Muscle layer of duodenum (tissue), 2 donors: ENCODE measurements around the gene ARL2BP.

Source experiments
- H3K27ac ChIP-seq: one replicate; pipeline ENCODE4 v1.7.0; 2013; ENCODE audit warnings: mild to moderate bottlenecking, low read length
- H3K27me3 ChIP-seq: one replicate; pipeline ENCODE4 v1.7.0; 2013; ENCODE audit warnings: low read depth, mild to moderate bottlenecking, control low read depth, low read length
- H3K36me3 ChIP-seq, 2 donors: one replicate each; pipeline ENCODE4 v1.7.0; 2013; ENCODE audit warnings: low read length in 2 of 2, control low read depth in 1 of 2, mild to moderate bottlenecking in 1 of 2; ENCODE audit not compliant: insufficient read depth in 2 of 2, control insufficient read depth in 1 of 2
- H3K4me1 ChIP-seq, 2 donors: one replicate each; pipeline ENCODE4 v1.7.0; 2013; ENCODE audit warnings: low read length in 2 of 2, mild to moderate bottlenecking in 2 of 2, control low read depth in 1 of 2, moderate library complexity in 1 of 2; ENCODE audit not compliant: insufficient read depth in 2 of 2, control insufficient read depth in 1 of 2
- H3K4me3 ChIP-seq, 2 donors: one replicate each; pipeline ENCODE4 v1.7.0; 2013; ENCODE audit warnings: low read length in 2 of 2, low read depth in 1 of 2, mild to moderate bottlenecking in 1 of 2
- H3K9me3 ChIP-seq, 2 donors: one replicate each; pipeline ENCODE4 v1.7.0; 2013; ENCODE audit warnings: low read length in 2 of 2, control low read depth in 1 of 2, mild to moderate bottlenecking in 1 of 2; ENCODE audit not compliant: control insufficient read depth in 1 of 2
- donor health status: healthy.

The ARL2BP gene

GRCh38 chr16:57256601-57257395 is 11.7 kb downstream of the ARL2BP start:
- Histone ChIP-seq H3K27me3 (no peaks in the 10 kb centered on the region), H3K27ac (no peak overlapping the region), H3K9me3 (no peaks in the 10 kb centered on the region), H3K4me3 (no peak overlapping the region), H3K36me3 (peaks cover 12 to 34% of the 10 kb centered on the region in 2 donors), H3K4me1 (peaks cover 0 to 8% of the 10 kb centered on the region in 2 donors)

GRCh38 chr16:57257455-57258070 is 12.5 kb downstream of the ARL2BP start:
- Histone ChIP-seq H3K36me3 (peaks cover 5 to 26% of the 10 kb centered on the region in 2 donors), H3K4me1 (peaks cover 0 to 8% of the 10 kb centered on the region in 2 donors), H3K27ac (no peak overlapping the region), H3K9me3 (no peaks in the 10 kb centered on the region), H3K4me3 (no peak overlapping the region), H3K27me3 (no peaks in the 10 kb centered on the region)

GRCh38 chr16:57258226-57258909 is 13.3 kb downstream of the ARL2BP start:
- H3K36me3 ChIP-seq: peaks cover 3 to 19% of the 10 kb centered on the region in 2 donors

GRCh38 chr16:57258910-57259475 is 13.9 kb downstream of the ARL2BP start:
- H3K36me3 ChIP-seq: peaks cover 3 to 19% of the 10 kb centered on the region in 2 donors
- no peaks in the 10 kb centered on the region for H3K9me3 ChIP-seq
- H3K27me3 ChIP-seq: no peaks in the 10 kb centered on the region
- no peak overlapping the region for H3K4me3 ChIP-seq
- no peak overlapping the region for H3K27ac ChIP-seq
- H3K4me1 ChIP-seq: peaks cover 0 to 8% of the 10 kb centered on the region in 2 donors

More at GRCh38 chr16:57258226-57258909, 13.3 kb downstream of the ARL2BP start:
- H3K4me1 ChIP-seq: peaks cover 0 to 8% of the 10 kb centered on the region in 2 donors
- no peak overlapping the region for H3K4me3 ChIP-seq
- H3K27me3 ChIP-seq: no peaks in the 10 kb centered on the region
- H3K27ac ChIP-seq: no peak overlapping the region
- H3K9me3 ChIP-seq: no peaks in the 10 kb centered on the region

- Histone ChIP-seq H3K27me3 (no peaks in the 10 kb centered on the region), H3K4me3 (peak overlapping the region in 1 of 2 donors; percentile 19), H3K9me3 (no peaks in the 10 kb centered on the region), H3K4me1 (peaks cover 0 to 8% of the 10 kb centered on the region in 2 donors), H3K36me3 (peaks cover 3 to 12% of the 10 kb centered on the region in 2 donors), H3K27ac (no peak overlapping the region)
Observed at GRCh38 chr16:57260294-57260929, 15.4 kb downstream of the ARL2BP start.

- H3K9me3 ChIP-seq: no peaks in the 10 kb centered on the region
- H3K27ac ChIP-seq: no peak overlapping the region
- H3K36me3 ChIP-seq: peaks cover 0 to 4% of the 10 kb centered on the region in 2 donors
- H3K4me3 ChIP-seq: no peak overlapping the region
- H3K27me3 ChIP-seq: no peaks in the 10 kb centered on the region
- H3K4me1 ChIP-seq: peaks cover 0 to 18% of the 10 kb centered on the region in 2 donors
Observed at GRCh38 chr16:57261806-57262205, 16.7 kb downstream of the ARL2BP start.

- no peak overlapping the region for H3K27ac ChIP-seq
- peaks cover 0 to 21% of the 10 kb centered on the region in 2 donors for H3K4me1 ChIP-seq
- no peaks in the 10 kb centered on the region for H3K27me3 ChIP-seq
- H3K36me3 ChIP-seq: no peaks in the 10 kb centered on the region
- no peak overlapping the region for H3K4me3 ChIP-seq
- H3K9me3 ChIP-seq: no peaks in the 10 kb centered on the region
Observed at GRCh38 chr16:57262841-57263540, 17.9 kb downstream of the ARL2BP start.

- no peaks in the 10 kb centered on the region for H3K9me3 ChIP-seq
- no peaks in the 10 kb centered on the region for H3K27me3 ChIP-seq
- peaks cover 0 to 21% of the 10 kb centered on the region in 2 donors for H3K4me1 ChIP-seq
- no peak overlapping the region for H3K27ac ChIP-seq
- H3K4me3 ChIP-seq: no peak overlapping the region
- H3K36me3 ChIP-seq: no peaks in the 10 kb centered on the region
Observed at GRCh38 chr16:57263541-57264351, 18.7 kb downstream of the ARL2BP start.

- no peaks in the 10 kb centered on the region for H3K9me3 ChIP-seq
- H3K27me3 ChIP-seq: no peaks in the 10 kb centered on the region
- H3K27ac ChIP-seq: no peak overlapping the region
- H3K4me3 ChIP-seq: no peak overlapping the region
- no peaks in the 10 kb centered on the region for H3K36me3 ChIP-seq
- peaks cover 0 to 21% of the 10 kb centered on the region in 2 donors for H3K4me1 ChIP-seq
Observed at GRCh38 chr16:57264381-57264780, 19.3 kb downstream of the ARL2BP start.

GRCh38 chr16:57264950-57265371 is 19.9 kb downstream of the ARL2BP start:
- peaks cover 0 to 19% of the 10 kb centered on the region in 2 donors for H3K4me1 ChIP-seq
- no peaks in the 10 kb centered on the region for H3K27me3 ChIP-seq
- no peak overlapping the region for H3K4me3 ChIP-seq
- peak overlapping the region; percentile 56 for H3K27ac ChIP-seq
- no peaks in the 10 kb centered on the region for H3K36me3 ChIP-seq
- H3K9me3 ChIP-seq: no peaks in the 10 kb centered on the region
